H1 (cell line): Measurements from ENCODE around the gene SKIDA1. TPM values are rescaled to one million over a fixed set of nuclear protein-coding genes. Genes with fewer than 3 reads are reported as not detected.

Source experiments
- CTCF ChIA-PET: fragments of 300-600 bp; sonication (Branson Sonifier 250); formaldehyde crosslinking; loops from one replicate; lab custom pipeline; 2021; ENCODE audit not compliant: partially characterized antibody; lab: Charles Lee
- POLR2A ChIA-PET: fragments of 300-600 bp; sonication (Branson Sonifier 250); formaldehyde crosslinking; loops from one replicate; lab custom pipeline; 2021; ENCODE audit warnings: inconsistent platforms; ENCODE audit not compliant: partially characterized antibody; lab: Charles Lee
- DNase-seq, 2 experiments: peaks; one replicate each; pipeline versions ENCODE4 v3.0.0 to v3.0.0-alpha.2; 2010 to 2022; ENCODE audit warnings: low spot score in 2 of 2, low read depth in 1 of 2, mixed read lengths in 1 of 2
- FAIRE-seq: peaks from 2 replicates; lab custom pipeline; 2011; peaks lifted over from hg19 to GRCh38; lab: Jason Lieb, UNC
- H2AFZ ChIP-seq: 2 replicates; pipeline ENCODE4 v1.8.1; 2012; ENCODE audit warnings: low read length, inconsistent platforms
- H2AK5ac ChIP-seq: 2 replicates; pipeline ENCODE4 v1.6.1; 2013; ENCODE audit warnings: low read depth, low read length
- H2BK120ac ChIP-seq: replicated peaks from 2 replicates; pipeline ENCODE3; 2013; ENCODE audit warnings: low read depth, low read length, inconsistent platforms
- H2BK12ac ChIP-seq: 2 replicates; pipeline ENCODE4 v1.6.1; 2013; ENCODE audit warnings: low read depth, low read length
- H2BK15ac ChIP-seq: 2 replicates; pipeline ENCODE4 v1.6.1; 2013; ENCODE audit warnings: low read length
- H2BK20ac ChIP-seq: 2 replicates; pipeline ENCODE4 v1.6.1; 2013; ENCODE audit warnings: low read length
- H2BK5ac ChIP-seq: 2 replicates; pipeline ENCODE4 v1.6.1; 2013; ENCODE audit warnings: low read depth, low read length
- H3K14ac ChIP-seq: 2 replicates; pipeline ENCODE4 v1.6.1; 2013; ENCODE audit warnings: inconsistent platforms; ENCODE audit not compliant: insufficient read length
- H3K18ac ChIP-seq: 2 replicates; pipeline ENCODE4 v1.6.1; 2013; ENCODE audit warnings: low read length; ENCODE audit errors: extremely low read depth
- H3K23ac ChIP-seq: 2 replicates; pipeline ENCODE4 v1.6.1; 2013; ENCODE audit warnings: inconsistent platforms; ENCODE audit not compliant: insufficient read length
- H3K23me2 ChIP-seq: 2 replicates; pipeline ENCODE4 v1.6.1; 2013; ENCODE audit warnings: low read depth, low read length
- H3K27ac ChIP-seq: 2 replicates; pipeline ENCODE4 v1.6.1; 2011; ENCODE audit warnings: low read depth, low read length, inconsistent platforms
- H3K27me3 ChIP-seq, 4 experiments: replicated peaks in 1 of 4; 1 replicate in 1 of 4; 2 replicates in 3 of 4; pipeline versions ENCODE4 v1.6.1 to v1.8.1; 2011 to 2013; ENCODE audit warnings: low read length in 3 of 4, mild to moderate bottlenecking in 3 of 4, inconsistent platforms in 2 of 4, mixed read lengths in 2 of 4, moderate library complexity in 1 of 4; ENCODE audit not compliant: control insufficient read depth in 3 of 4, insufficient read depth in 3 of 4; ENCODE audit errors: extremely low read depth in 1 of 4
- H3K36me3 ChIP-seq, 4 experiments: 2 replicates each; pipeline versions ENCODE4 v1.6.1 to v1.8.1; 2011 to 2013; ENCODE audit warnings: mild to moderate bottlenecking in 4 of 4, low read length in 3 of 4, moderate library complexity in 2 of 4, control low read depth in 1 of 4, inconsistent platforms in 1 of 4; ENCODE audit not compliant: insufficient read depth in 4 of 4, control insufficient read depth in 2 of 4
- H3K4ac ChIP-seq: replicated peaks from 2 replicates; pipeline ENCODE3; 2013; ENCODE audit warnings: low read length, low read depth, mixed read lengths, inconsistent platforms; ENCODE audit not compliant: insufficient read length
- H3K4me1 ChIP-seq, 4 experiments: replicated peaks in 1 of 4; 1 replicate in 1 of 4; 2 replicates in 3 of 4; pipeline versions ENCODE4 v1.6.1 to v1.8.1; 2011 to 2013; ENCODE audit warnings: low read length in 3 of 4, inconsistent platforms in 2 of 4, mixed read lengths in 1 of 4; ENCODE audit not compliant: insufficient read depth in 4 of 4, control insufficient read depth in 3 of 4
- H3K4me2 ChIP-seq, 2 experiments: 2 replicates each; pipeline versions ENCODE4 v1.6.1 to v1.8.1; 2011 to 2013; ENCODE audit warnings: low read depth in 2 of 2, low read length in 2 of 2, control low read depth in 1 of 2, inconsistent platforms in 1 of 2, mild to moderate bottlenecking in 1 of 2; ENCODE audit not compliant: insufficient read depth in 1 of 2
- H3K4me3 ChIP-seq, 4 experiments: fragments of 200-600, 300-600 bp in 1 of 4; sonication (generic), shearing (Covaris generic), sonication (Bioruptor Twin) in 1 of 4; 2 replicates each; pipeline versions ENCODE4 v1.5.1 to v1.8.1; 2011 to 2016; ENCODE audit warnings: low read length in 4 of 4, low read depth in 3 of 4, control low read depth in 2 of 4, inconsistent platforms in 2 of 4, mild to moderate bottlenecking in 2 of 4, mixed read lengths in 1 of 4, moderate library complexity in 1 of 4; ENCODE audit not compliant: insufficient read depth in 2 of 4; ENCODE audit errors: extremely low read depth in 1 of 4
- H3K56ac ChIP-seq: replicated peaks from 2 replicates; pipeline ENCODE3; 2013; ENCODE audit warnings: low read depth, mild to moderate bottlenecking, mixed read lengths, low read length, inconsistent platforms; ENCODE audit not compliant: insufficient read length
- H3K79me1 ChIP-seq: 2 replicates; pipeline ENCODE4 v1.6.1; 2013; ENCODE audit warnings: low read depth, low read length, control low read depth
- H3K79me2 ChIP-seq, 2 experiments: 2 replicates each; pipeline versions ENCODE4 v1.6.1 to v1.8.1; 2012 to 2013; ENCODE audit warnings: low read length in 2 of 2, mild to moderate bottlenecking in 2 of 2, inconsistent platforms in 1 of 2; ENCODE audit not compliant: insufficient read depth in 2 of 2, control insufficient read depth in 1 of 2
- H3K9ac ChIP-seq, 4 experiments: replicated peaks in 1 of 4; 1 replicate in 1 of 4; 2 replicates in 3 of 4; pipeline versions ENCODE4 v1.6.1 to v1.8.1; 2011 to 2013; ENCODE audit warnings: low read depth in 3 of 4, low read length in 3 of 4, control low read depth in 2 of 4, mild to moderate bottlenecking in 2 of 4, moderate library complexity in 2 of 4, inconsistent platforms in 1 of 4; ENCODE audit errors: extremely low read depth in 1 of 4
- H3K9me3 ChIP-seq, 2 experiments: 2 replicates each; pipeline versions ENCODE4 v1.6.1 to v1.8.1; 2012 to 2013; ENCODE audit warnings: mild to moderate bottlenecking in 2 of 2, moderate library complexity in 2 of 2, control low read depth in 1 of 2, inconsistent platforms in 1 of 2, low read depth in 1 of 2, low read length in 1 of 2, mixed read lengths in 1 of 2; ENCODE audit not compliant: insufficient read depth in 2 of 2
- H4K20me1 ChIP-seq, 2 experiments: replicated peaks in 1 of 2; 2 replicates each; pipeline versions ENCODE3 to v1.8.1; 2011 to 2013; ENCODE audit warnings: inconsistent platforms in 2 of 2, low read length in 2 of 2, mild to moderate bottlenecking in 1 of 2; ENCODE audit not compliant: insufficient read depth in 2 of 2, control insufficient read depth in 1 of 2
- H4K5ac ChIP-seq: 2 replicates; pipeline ENCODE4 v1.6.1; 2013; ENCODE audit warnings: low read length, low read depth, mixed read lengths, inconsistent platforms; ENCODE audit not compliant: insufficient read length
- H4K8ac ChIP-seq: 2 replicates; pipeline ENCODE4 v1.8.0; 2013; ENCODE audit warnings: mild to moderate bottlenecking, moderate library complexity, low read length, inconsistent platforms; ENCODE audit not compliant: insufficient read depth; ENCODE audit errors: extremely low read depth
- H4K91ac ChIP-seq: replicated peaks from 2 replicates; pipeline ENCODE3; 2013; ENCODE audit warnings: low read length, mixed read lengths, inconsistent platforms; ENCODE audit not compliant: insufficient read length
- BRCA1 ChIP-seq: IDR thresholded peaks from 2 replicates; pipeline ENCODE4 v1.6.1; 2012; ENCODE audit warnings: low read depth, low read length, improper control_type of control experiment
- JUN ChIP-seq: IDR thresholded peaks from 2 replicates; pipeline ENCODE4 v1.6.1; 2011; ENCODE audit warnings: low read depth, mild to moderate bottlenecking, improper control_type of control experiment, low read length
- NANOG ChIP-seq: IDR thresholded peaks from 2 replicates; pipeline ENCODE4 v1.6.1; 2011; ENCODE audit warnings: low read length, low read depth, mild to moderate bottlenecking, inconsistent platforms; ENCODE audit not compliant: insufficient read depth, poor library complexity, severe bottlenecking
- PHF8 ChIP-seq: fragments of 200-600 bp; sonication (generic); conservative IDR thresholded peaks from 2 replicates; pipeline ENCODE4 v1.7.1; 2012; ENCODE audit warnings: low read depth, mild to moderate bottlenecking, inconsistent platforms, low read length, moderate library complexity
- POLR2AphosphoS5 ChIP-seq: IDR thresholded peaks from 2 replicates; pipeline ENCODE4 v1.6.1; 2011; ENCODE audit warnings: low read depth, low read length
- TEAD4 ChIP-seq: IDR thresholded peaks from 2 replicates; pipeline ENCODE4 v1.6.1; 2012; ENCODE audit warnings: low read depth, low read length, inconsistent platforms, mixed read lengths
- WGBS, 2 experiments: shearing (Covaris generic) in 1 of 2; methylation state at CpG; one replicate each; pipeline versions ENCODE4 v1.1.6 to v1.1.7; 2013 to 2015; ENCODE audit warnings: low lambda C conversion rate in 2 of 2, mixed read lengths in 2 of 2, inconsistent platforms in 1 of 2, low coverage in 1 of 2, missing lambda C conversion rate in 1 of 2; ENCODE audit not compliant: insufficient replicate concordance in 2 of 2, insufficient coverage in 1 of 2, insufficient read length in 1 of 2; ENCODE audit errors: extremely low coverage in 1 of 2, missing lambda C conversion rate in 1 of 2; 5-methylcytosine and 5-hydroxymethylcytosine counted together
- polyA plus RNA-seq, 7 experiments: library from polyadenylated mRNA; depleted of rRNA in 3 of 7; stranded (reverse) in 5 of 7; unstranded in 2 of 7; fragments of >200 nt in 5 of 7; fragments of 200-250 nt in 2 of 7; gene quantifications; 1 replicate in 5 of 7; 2 replicates in 1 of 7; 4 replicates in 1 of 7; pipeline versions ENCODE4 v1.2.1 to v1.2.3, GENCODE V29; 2011 to 2013; ENCODE audit warnings: missing spikeins in 2 of 7, mixed read lengths in 2 of 7
- total RNA-seq: library from RNA; stranded (reverse); fragmentation: NEBNext Ultra II Directional; extraction: Animal tissue kit (Norgen Biotek cat#: 25700); gene quantifications from 2 replicates; pipeline ENCODE4 v1.2.1, GENCODE V29; 2021

The SKIDA1 gene
- total and polyA plus RNA-seq, 2 of the 8 experiments (the other 6 are each of a cell fraction or from before 2014, with no cell fraction given) = 1.5 to 8.0 TPM

DNA sequence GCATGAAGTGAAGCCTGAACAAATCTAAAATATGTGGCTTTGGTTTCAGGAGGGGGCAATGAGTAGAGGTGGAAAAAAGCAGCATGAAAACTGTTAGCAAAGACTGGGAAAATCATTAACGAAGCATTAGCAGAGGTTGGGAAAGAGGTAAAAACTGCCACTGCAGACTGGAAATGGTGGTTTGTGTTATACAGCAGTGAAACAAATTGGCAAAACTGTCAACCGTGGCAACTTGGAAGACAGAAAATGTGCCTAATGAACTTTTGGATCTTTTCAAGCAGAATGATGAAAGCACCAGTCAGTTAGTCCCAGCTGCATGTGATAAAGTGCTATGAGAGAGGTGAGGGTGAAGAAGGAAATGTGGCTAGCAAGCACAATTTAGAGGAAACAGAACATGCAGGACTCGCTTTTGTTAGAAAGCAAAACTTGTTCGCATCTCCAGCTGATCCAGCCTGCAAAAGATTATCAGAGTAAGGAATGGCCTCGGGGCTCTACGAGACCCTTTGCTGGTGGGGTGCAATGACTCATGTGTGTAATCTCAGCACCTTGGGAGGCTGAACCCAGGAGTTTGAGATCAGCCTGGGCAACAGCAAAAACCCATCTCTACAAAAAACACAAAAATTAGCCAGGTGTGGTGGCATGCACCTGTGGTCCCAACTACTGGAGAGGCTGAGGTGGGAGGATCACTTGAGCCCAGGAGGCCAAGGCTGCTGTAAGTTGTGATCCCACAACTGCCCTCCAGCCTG, 45.7 kb downstream of the SKIDA1 start:
- no peaks in the 10 kb centered on the region for H3K27me3 ChIP-seq
- H2BK20ac ChIP-seq = peak overlapping the region; percentile 82
- H4K5ac ChIP-seq = no peak overlapping the region
- POLR2A ChIA-PET = no interaction called here
- no peak for DNase-seq
- no peak overlapping the region for H4K91ac ChIP-seq
- CTCF ChIA-PET = no interaction called here
- no peak overlapping the region for H3K14ac ChIP-seq
- peak overlapping the region; percentile 81 for H2BK120ac ChIP-seq
- no peak overlapping the region for H3K4me3 ChIP-seq
- no peak overlapping the region for H2BK5ac ChIP-seq
- H3K4ac ChIP-seq = no peak overlapping the region
- H3K56ac ChIP-seq = no peak overlapping the region
- H4K8ac ChIP-seq = no peak overlapping the region
- H3K18ac ChIP-seq = no peak overlapping the region
- no peak overlapping the region for H2AFZ ChIP-seq
- no peaks in the 10 kb centered on the region for H3K4me1 ChIP-seq
- H3K4me2 ChIP-seq = no peak overlapping the region
- H3K79me2 ChIP-seq = no peaks in the 10 kb centered on the region
- H2AK5ac ChIP-seq = peak overlapping the region; percentile 34; the same call in 1 of the 2 replicates
- no peaks in the 10 kb centered on the region; a peak in 2 of 4 replicates for H3K9me3 ChIP-seq
- FAIRE-seq = no peak
- H2BK12ac ChIP-seq = no peak overlapping the region
- no peaks in the 10 kb centered on the region for H3K36me3 ChIP-seq
- H2BK15ac ChIP-seq = no peak overlapping the region
- no peaks in the 10 kb centered on the region for H3K23me2 ChIP-seq
- TF ChIP-seq JUN = no peak
- no peak for TF ChIP-seq POLR2AphosphoS5
- TF ChIP-seq TEAD4 = no peak
- no peak for TF ChIP-seq BRCA1
- no peak for TF ChIP-seq NANOG
- TF ChIP-seq PHF8 = no peak
- H3K9ac ChIP-seq = no peak overlapping the region
- H3K79me1 ChIP-seq = no peaks in the 10 kb centered on the region
- no peaks in the 10 kb centered on the region for H4K20me1 ChIP-seq
- H3K23ac ChIP-seq = no peak overlapping the region
- WGBS, 2 experiments = 93% methylated on average over 6 of the region's 6 CpGs; no CpG with 5 or more reads in 1 of the 2 experiments
- H3K27ac ChIP-seq = no peak overlapping the region
